Calu3 (cell line): ENCODE data around the gene ACACA. TPM values are rescaled to one million over a fixed set of nuclear protein-coding genes. Genes with fewer than 3 reads are reported as not detected.

Experiments
- BruUV-seq: library from RNA; stranded (reverse); fragments of 400-500 nt; replicated peaks from 2 replicates; lab custom pipeline; 2021; lab: Mats Ljungman, UMichigan
- CTCF ChIA-PET: fragments of 300-600 bp; sonication (Branson Sonifier 250); formaldehyde crosslinking; loops from one replicate; lab custom pipeline; 2022; ENCODE audit warnings: antibody characterized with exemption; lab: Charles Lee
- DNase-seq: peaks from one replicate; pipeline ENCODE4 v3.0.0; 2022
- H3K27ac Mint-ChIP-seq: one replicate; pipeline ENCODE4 v1.8.0; 2022; ENCODE audit warnings: mixed read lengths; ENCODE audit not compliant: unreplicated experiment
- H3K27me3 Mint-ChIP-seq: one replicate; pipeline ENCODE4 v1.8.0; 2022; ENCODE audit warnings: mixed read lengths; ENCODE audit not compliant: unreplicated experiment
- H3K36me3 Mint-ChIP-seq: one replicate; pipeline ENCODE4 v1.8.0; 2022; ENCODE audit warnings: mild to moderate bottlenecking, moderate library complexity, mixed read lengths; ENCODE audit not compliant: insufficient read depth, unreplicated experiment
- H3K4me1 Mint-ChIP-seq: one replicate; pipeline ENCODE4 v1.8.0; 2022; ENCODE audit warnings: mild to moderate bottlenecking, low read depth, mixed read lengths; ENCODE audit not compliant: unreplicated experiment
- H3K4me3 Mint-ChIP-seq: one replicate; pipeline ENCODE4 v1.8.0; 2022; ENCODE audit warnings: mild to moderate bottlenecking, low read depth, moderate library complexity, mixed read lengths; ENCODE audit not compliant: unreplicated experiment
- H3K9me3 Mint-ChIP-seq: one replicate; pipeline ENCODE4 v1.8.0; 2022; ENCODE audit warnings: low read depth, mixed read lengths; ENCODE audit not compliant: unreplicated experiment
- CTCF ChIP-seq: fragments of 200-600 bp; IDR thresholded peaks from one replicate; pipeline ENCODE4 v1.8.0; 2022; ENCODE audit warnings: antibody characterized with exemption; ENCODE audit not compliant: unreplicated experiment
- intact Hi-C: fragments of 100-400 bp; cut with micrococcal nuclease; formaldehyde crosslinking; loops from one replicate; pipeline ENCODE4 v1.10.0; 2022; ENCODE audit not compliant: unreplicated experiment
- total RNA-seq: library from RNA; stranded (reverse); gene quantifications from 2 replicates; pipeline ENCODE4 v1.2.3, GENCODE V29; 2022

The ACACA gene
- total RNA-seq, 1 experiment from 2014 or later: 392 TPM

GRCh38 chr17:37170881-37171425, 235.7 kb downstream of the ACACA start:
- H3K4me3 Mint-ChIP-seq: no peak overlapping the region

DNA sequence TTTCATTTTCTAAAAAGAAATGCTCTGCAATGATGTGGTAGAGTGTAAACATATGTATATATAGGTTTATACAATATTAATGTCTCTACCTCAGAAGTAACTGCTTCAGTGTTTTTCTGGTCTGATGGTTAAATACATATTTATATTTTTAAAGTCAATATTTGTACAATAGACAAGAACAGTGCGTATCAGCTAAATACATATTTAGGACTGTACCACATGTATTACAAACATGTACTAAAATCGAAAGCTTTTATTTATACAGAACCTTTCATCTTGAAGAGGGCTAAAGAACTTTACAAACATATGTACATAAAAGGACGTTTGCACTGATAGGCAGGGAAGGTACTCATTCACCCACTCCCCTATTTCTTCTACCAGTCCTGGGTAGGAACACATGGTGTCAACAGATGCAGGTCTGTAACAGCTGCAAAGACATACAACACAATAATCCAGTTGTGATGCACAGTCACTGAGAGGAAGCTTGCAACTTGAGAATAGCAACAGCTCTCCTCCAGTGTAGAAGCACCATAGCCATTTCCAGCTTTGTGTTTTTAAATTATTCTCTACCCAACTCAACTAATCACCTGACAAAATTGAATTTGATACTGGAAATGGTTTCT, 237.8 kb downstream of the ACACA start:
- H3K4me3 Mint-ChIP-seq: no peak overlapping the region
- peaks cover 11% of the 10 kb centered on the region for H3K36me3 Mint-ChIP-seq
- DNase-seq: no peak
- CTCF ChIA-PET: interaction anchor here (0.6 to 1.4 kb wide), 4 partner anchors 8 to 14 kb away, joined by 3 to 4 read pairs (median 3); no protein-coding TSS in a partner anchor
- TF ChIP-seq CTCF: no peak
- no peaks in the 10 kb centered on the region for H3K27me3 Mint-ChIP-seq
- intact Hi-C loops: no loop called here
- H3K9me3 Mint-ChIP-seq: no peaks in the 10 kb centered on the region
- no TSS peak for BruUV-seq
- H3K27ac Mint-ChIP-seq: no peak overlapping the region
- H3K4me1 Mint-ChIP-seq: no peaks in the 10 kb centered on the region

More at GRCh38 chr17:37170881-37171425, 235.7 kb downstream of the ACACA start:
- BruUV-seq: no TSS peak
- Mint-ChIP-seq H3K36me3 (peaks cover 19% of the 10 kb centered on the region), H3K27ac (no peak overlapping the region), H3K4me1 (no peaks in the 10 kb centered on the region), H3K27me3 (no peaks in the 10 kb centered on the region), H3K9me3 (no peaks in the 10 kb centered on the region)
- no peak for TF ChIP-seq CTCF
- intact Hi-C loops: no loop called here
- CTCF ChIA-PET: interaction anchor here (0.7 to 1.6 kb wide), 4 partner anchors 9 to 36 kb away, joined by 3 to 6 read pairs (median 4); no protein-coding TSS in a partner anchor
- no peak for DNase-seq

DNA sequence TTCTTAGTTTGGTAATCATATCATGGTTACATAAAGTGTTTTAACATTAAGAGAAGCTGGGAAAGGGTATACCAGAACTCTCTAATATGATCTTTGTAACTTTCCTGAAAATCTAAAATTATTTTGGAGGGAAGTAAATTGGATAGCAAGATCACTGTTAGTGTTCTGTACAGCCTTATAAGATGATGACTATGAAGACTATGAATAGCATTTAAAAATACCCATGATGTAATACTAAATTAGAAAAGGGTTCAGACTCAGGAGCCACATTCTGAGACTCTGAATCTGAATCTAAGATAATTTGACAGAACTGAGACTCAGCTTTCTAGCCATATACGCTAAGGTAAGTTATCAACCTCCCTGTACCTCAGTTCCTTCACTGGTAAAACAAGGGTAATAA, 238.9 kb downstream of the ACACA start:
- H3K4me1 Mint-ChIP-seq: no peaks in the 10 kb centered on the region
- BruUV-seq: no TSS peak
- no peaks in the 10 kb centered on the region for H3K9me3 Mint-ChIP-seq
- no peak overlapping the region for H3K27ac Mint-ChIP-seq
- intact Hi-C loops: no loop called here
- H3K27me3 Mint-ChIP-seq: no peaks in the 10 kb centered on the region
- no peak for DNase-seq
- CTCF ChIA-PET: interaction anchor here (0.7 kb wide), 1 partner anchor 63 kb away, joined by 5 read pairs; no protein-coding TSS in a partner anchor
- no peak for TF ChIP-seq CTCF
- H3K36me3 Mint-ChIP-seq: peaks cover 15% of the 10 kb centered on the region
- H3K4me3 Mint-ChIP-seq: no peak overlapping the region

DNA sequence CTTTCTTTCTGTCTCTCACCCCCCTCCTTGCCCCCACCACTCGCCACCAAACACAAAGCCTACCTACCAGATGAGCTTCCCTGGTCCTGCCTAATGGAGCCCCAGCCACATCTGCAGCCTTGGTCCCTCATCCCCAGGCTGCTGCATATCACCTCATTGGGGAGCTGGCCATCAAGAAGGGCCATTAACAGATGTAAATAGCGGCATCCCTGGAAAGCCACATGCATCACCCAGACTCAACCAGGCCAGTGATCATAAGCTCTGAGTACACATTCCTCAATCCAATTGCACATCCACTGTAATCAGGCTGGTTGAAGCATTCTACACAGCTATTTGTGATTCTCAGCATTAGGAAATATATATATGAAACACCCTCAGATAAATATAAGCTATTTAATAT, 242.6 kb downstream of the ACACA start:
- CTCF ChIA-PET: interaction anchor here (0.5 to 2.0 kb wide), 5 partner anchors 9 to 486 kb away, joined by 3 to 7 read pairs (median 3); no protein-coding TSS in a partner anchor
- no peak for TF ChIP-seq CTCF
- Mint-ChIP-seq H3K9me3 (no peaks in the 10 kb centered on the region), H3K36me3 (peaks cover 21% of the 10 kb centered on the region), H3K27me3 (no peaks in the 10 kb centered on the region), H3K4me1 (peaks cover 18% of the 10 kb centered on the region), H3K27ac (no peak overlapping the region), H3K4me3 (no peak overlapping the region)
- no peak for DNase-seq
- intact Hi-C loops: no loop called here
- no TSS peak for BruUV-seq
